ENCODE measurements around the gene TUBA1A. TPM values are rescaled to one million over a fixed set of nuclear protein-coding genes. Genes with fewer than 3 reads are reported as not detected.
"Not testable (repeated sequence)": the region's sequence is repeated elsewhere in the genome, so short reads cannot be mapped to it uniquely, and the experiment has no call there.

Gene TUBA1A
- total RNA-seq, 1 experiment from 2014 or later = 24.1 TPM

DNA sequence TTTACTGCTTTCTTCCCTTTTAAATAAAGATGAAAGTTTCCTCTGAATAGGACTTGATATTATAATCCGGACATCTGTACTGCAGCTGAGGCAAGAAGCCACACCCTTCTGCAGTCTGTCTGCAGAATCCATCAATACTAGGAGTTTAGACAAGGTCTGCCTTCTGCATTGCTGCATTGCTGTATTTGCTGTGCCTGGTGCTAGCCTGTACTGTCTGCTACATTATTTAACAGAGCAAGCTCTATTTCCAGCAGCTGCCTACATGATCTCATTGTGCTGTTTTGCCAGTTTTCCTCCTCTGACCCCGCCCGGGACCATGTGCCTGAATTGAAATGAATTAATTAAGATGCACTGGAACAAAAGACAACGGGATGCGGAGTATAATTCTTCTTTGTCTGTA is 1.7 kb downstream of the TUBA1A start:
- H3K27ac ChIP-seq (ENCODE audit: low read depth, low read length) = no peak overlapping the region
- BruUV-seq (replicated peaks) = no TSS peak
- H3K4me2 ChIP-seq (ENCODE audit: low read length) = peak overlapping the region; percentile 93; the same call in 1 of the 2 replicates
- no peak overlapping the region for H3K4me3 ChIP-seq (replicated peaks in 1 of 2; ENCODE audit: low read depth in 1 of 2, low read length in 2 of 2)
- no peak for ATAC-seq
- H3K36me3 ChIP-seq (ENCODE audit: control insufficient read depth in 1 of 2, insufficient read depth in 2 of 2, low read length in 2 of 2) = peaks cover 0 to 3% of the 10 kb centered on the region in 2 experiments; a peak in 1 of 4 replicates
- no peaks in the 10 kb centered on the region for H3K9me2 ChIP-seq (ENCODE audit: insufficient read depth)
- POLR2A ChIA-PET = no interaction called here
- DNase-seq (ENCODE audit: low read depth, low spot score) = no peak
- H3K9ac ChIP-seq (ENCODE audit: low read length) = no peak overlapping the region
- no peaks in the 10 kb centered on the region for H3K9me3 ChIP-seq (ENCODE audit: control insufficient read depth in 1 of 2, insufficient read depth in 1 of 2, low read depth in 1 of 2, low read length in 2 of 2)
- CTCF ChIA-PET = no interaction called here
- TF ChIP-seq RAD21 (IDR thresholded peaks at IDR 0.05; ENCODE audit: low read depth) (no peak), TCF7L2 (IDR thresholded peaks at IDR 0.05; ENCODE audit: borderline replicate concordance, extremely low read depth, insufficient read depth, insufficient read length) (no peak), FOSL1 (IDR thresholded peaks at IDR 0.05; ENCODE audit: low read depth) (no peak), SRF (IDR thresholded peaks at IDR 0.05; ENCODE audit: low read depth) (no peak), CBX3 (IDR thresholded peaks at IDR 0.05; ENCODE audit: low read depth) (no peak), ZFX (IDR thresholded peaks at IDR 0.05) (no peak), SP1 (IDR thresholded peaks at IDR 0.05; ENCODE audit: low read depth) (no peak), CEBPB (IDR thresholded peaks at IDR 0.05; ENCODE audit: low read depth) (no peak)
- TF ChIP-seq, protein P1, sequence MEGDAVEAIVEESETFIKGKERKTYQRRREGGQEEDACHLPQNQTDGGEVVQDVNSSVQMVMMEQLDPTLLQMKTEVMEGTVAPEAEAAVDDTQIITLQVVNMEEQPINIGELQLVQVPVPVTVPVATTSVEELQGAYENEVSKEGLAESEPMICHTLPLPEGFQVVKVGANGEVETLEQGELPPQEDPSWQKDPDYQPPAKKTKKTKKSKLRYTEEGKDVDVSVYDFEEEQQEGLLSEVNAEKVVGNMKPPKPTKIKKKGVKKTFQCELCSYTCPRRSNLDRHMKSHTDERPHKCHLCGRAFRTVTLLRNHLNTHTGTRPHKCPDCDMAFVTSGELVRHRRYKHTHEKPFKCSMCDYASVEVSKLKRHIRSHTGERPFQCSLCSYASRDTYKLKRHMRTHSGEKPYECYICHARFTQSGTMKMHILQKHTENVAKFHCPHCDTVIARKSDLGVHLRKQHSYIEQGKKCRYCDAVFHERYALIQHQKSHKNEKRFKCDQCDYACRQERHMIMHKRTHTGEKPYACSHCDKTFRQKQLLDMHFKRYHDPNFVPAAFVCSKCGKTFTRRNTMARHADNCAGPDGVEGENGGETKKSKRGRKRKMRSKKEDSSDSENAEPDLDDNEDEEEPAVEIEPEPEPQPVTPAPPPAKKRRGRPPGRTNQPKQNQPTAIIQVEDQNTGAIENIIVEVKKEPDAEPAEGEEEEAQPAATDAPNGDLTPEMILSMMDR (IDR thresholded peaks at IDR 0.05 in 2 of 3, conservative IDR thresholded peaks at IDR 0.05 in 1 of 3; ENCODE audit: borderline replicate concordance in 1 of 3, insufficient read depth in 1 of 3, low read depth in 2 of 3, low read length in 2 of 3) = no peak
- intact Hi-C loops (cut with micrococcal nuclease) = no loop called here
- RAD21 ChIA-PET (ENCODE audit: low non-redundant PET in 1 of 2, low total read pairs in 2 of 2, uncharacterized antibody in 2 of 2, unreplicated experiment in 2 of 2) = no interaction called here
- H4K20me1 ChIP-seq (ENCODE audit: insufficient read depth) = no peaks in the 10 kb centered on the region
- H3K27me3 ChIP-seq (ENCODE audit: insufficient read depth, low read length) = no peaks in the 10 kb centered on the region
- no peaks in the 10 kb centered on the region for H3K79me2 ChIP-seq (ENCODE audit: insufficient read depth, low read length)
- no peak overlapping the region for H2AFZ ChIP-seq (ENCODE audit: low read depth, low read length, poor library complexity, severe bottlenecking)
- peaks cover 12 to 22% of the 10 kb centered on the region in 2 experiments; a peak in 3 of 4 replicates for H3K4me1 ChIP-seq (ENCODE audit: control insufficient read depth in 1 of 2, insufficient read depth in 2 of 2, low read length in 2 of 2)

DNA sequence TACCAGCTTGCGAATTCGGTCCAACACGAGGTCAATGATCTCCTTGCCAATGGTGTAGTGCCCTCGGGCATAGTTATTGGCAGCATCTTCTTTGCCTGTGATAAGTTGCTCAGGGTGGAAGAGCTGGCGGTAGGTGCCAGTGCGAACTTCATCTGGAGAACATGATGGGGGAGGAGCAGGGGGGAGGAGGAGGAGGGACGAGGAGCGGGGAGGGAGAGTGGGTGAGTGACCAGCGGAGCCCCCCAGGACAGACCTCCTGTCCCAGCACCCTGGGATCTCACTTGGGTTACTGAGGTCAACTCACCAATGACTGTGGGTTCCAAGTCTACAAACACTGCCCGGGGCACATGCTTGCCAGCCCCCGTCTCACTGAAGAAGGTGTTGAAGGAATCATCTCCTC is 2.6 kb downstream of the TUBA1A start:
- POLR2A ChIA-PET; H4K20me1 ChIP-seq (ENCODE audit: insufficient read depth); intact Hi-C loops (cut with micrococcal nuclease); H3K36me3 ChIP-seq (ENCODE audit: control insufficient read depth in 1 of 2, insufficient read depth in 2 of 2, low read length in 2 of 2); RAD21 ChIA-PET (ENCODE audit: low non-redundant PET in 1 of 2, low total read pairs in 2 of 2, uncharacterized antibody in 2 of 2, unreplicated experiment in 2 of 2); H3K9ac ChIP-seq (ENCODE audit: low read length); H3K27ac ChIP-seq (ENCODE audit: low read depth, low read length); H3K27me3 ChIP-seq (ENCODE audit: insufficient read depth, low read length); CTCF ChIA-PET; H3K9me3 ChIP-seq (ENCODE audit: control insufficient read depth in 1 of 2, insufficient read depth in 1 of 2, low read depth in 1 of 2, low read length in 2 of 2); H3K9me2 ChIP-seq (ENCODE audit: insufficient read depth); DNase-seq (ENCODE audit: low read depth, low spot score); H3K4me2 ChIP-seq (ENCODE audit: low read length); H3K79me2 ChIP-seq (ENCODE audit: insufficient read depth, low read length); BruUV-seq (replicated peaks); H3K4me3 ChIP-seq (replicated peaks in 1 of 2; ENCODE audit: low read depth in 1 of 2, low read length in 2 of 2); ATAC-seq; H2AFZ ChIP-seq (ENCODE audit: low read depth, low read length, poor library complexity, severe bottlenecking): not testable (repeated sequence)
- H3K4me1 ChIP-seq (ENCODE audit: control insufficient read depth in 1 of 2, insufficient read depth in 2 of 2, low read length in 2 of 2) = peaks cover 12 to 22% of the 10 kb centered on the region in 2 experiments; a peak in 3 of 4 replicates

DNA sequence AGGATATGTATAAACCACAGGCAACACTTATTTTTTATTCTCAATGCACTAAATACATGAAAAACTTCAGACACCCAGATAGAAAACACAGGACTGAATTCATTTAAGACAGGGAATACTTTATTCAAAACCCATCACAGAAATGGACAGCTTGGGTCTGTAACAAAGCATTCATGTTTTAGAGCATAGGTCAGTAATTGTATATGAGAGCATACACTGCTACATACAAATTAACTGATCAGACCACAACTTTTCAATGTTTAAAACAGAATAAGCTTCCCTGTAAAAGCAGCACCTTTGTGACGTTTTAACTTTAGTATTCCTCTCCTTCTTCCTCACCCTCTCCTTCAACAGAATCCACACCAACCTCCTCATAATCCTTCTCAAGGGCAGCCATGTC is 4.2 kb downstream of the TUBA1A start:
- H3K9me2 ChIP-seq (ENCODE audit: insufficient read depth); H3K27me3 ChIP-seq (ENCODE audit: insufficient read depth, low read length); H3K79me2 ChIP-seq (ENCODE audit: insufficient read depth, low read length); H3K4me2 ChIP-seq (ENCODE audit: low read length); intact Hi-C loops (cut with micrococcal nuclease); CTCF ChIA-PET; DNase-seq (ENCODE audit: low read depth, low spot score); H3K9me3 ChIP-seq (ENCODE audit: control insufficient read depth in 1 of 2, insufficient read depth in 1 of 2, low read depth in 1 of 2, low read length in 2 of 2); H3K4me3 ChIP-seq (replicated peaks in 1 of 2; ENCODE audit: low read depth in 1 of 2, low read length in 2 of 2); H3K27ac ChIP-seq (ENCODE audit: low read depth, low read length); H2AFZ ChIP-seq (ENCODE audit: low read depth, low read length, poor library complexity, severe bottlenecking); RAD21 ChIA-PET (ENCODE audit: low non-redundant PET in 1 of 2, low total read pairs in 2 of 2, uncharacterized antibody in 2 of 2, unreplicated experiment in 2 of 2); H4K20me1 ChIP-seq (ENCODE audit: insufficient read depth); H3K9ac ChIP-seq (ENCODE audit: low read length); BruUV-seq (replicated peaks); H3K36me3 ChIP-seq (ENCODE audit: control insufficient read depth in 1 of 2, insufficient read depth in 2 of 2, low read length in 2 of 2); POLR2A ChIA-PET; ATAC-seq: not testable (repeated sequence)
- peaks cover 11 to 20% of the 10 kb centered on the region in 2 experiments; a peak in 3 of 4 replicates for H3K4me1 ChIP-seq (ENCODE audit: control insufficient read depth in 1 of 2, insufficient read depth in 2 of 2, low read length in 2 of 2)

Data from HCT116 (cell line).